Thyroid gland (tissue), 4 donors: ENCODE data around the gene SLC38A3.

Source experiments
- CTCF ChIP-seq, 6 experiments: fragments of 200-600 bp in 3 of 6; fragments of 450-650 bp in 3 of 6; sonication (generic) in 3 of 6; IDR thresholded peaks; one replicate each; pipeline ENCODE4 v1.5.1; 2016 to 2019; ENCODE audit warnings: antibody characterized with exemption in 6 of 6, mild to moderate bottlenecking in 2 of 6, inconsistent platforms in 1 of 6, moderate library complexity in 1 of 6
- POLR2A ChIP-seq, 2 donors: fragments of 450-650 bp; IDR thresholded peaks; one replicate each; pipeline ENCODE4 v1.6.1; 2017; ENCODE audit warnings: antibody characterized with exemption in 2 of 2, mild to moderate bottlenecking in 2 of 2, moderate library complexity in 1 of 2

GRCh38 chr3:50260942-50261441 is 55.9 kb downstream of the SLC38A3 start:
- TF ChIP-seq CTCF (IDR thresholded peaks at IDR 0.05) (no peak), POLR2A (IDR thresholded peaks at IDR 0.05) (no peak)
